Stimulated activated CD4-positive, alpha-beta T cell treated with anti-CD3 and anti-CD28 coated beads, Interleukin-4, amount 100 ng/mL, for 48 hours (primary cell): Measurements from ENCODE around the gene FER.
"Not testable (repeated sequence)": the region's sequence is repeated elsewhere in the genome, so short reads cannot be mapped to it uniquely, and the experiment has no call there.

Experiments used
- DNase-seq, 2 donors: peaks; one replicate each; pipeline ENCODE4 v3.0.0-alpha.2; 2020; ENCODE audit warnings: low read depth in 2 of 2

Gene FER

GRCh38 chr5:108881133-108881532 lies 133.4 kb downstream of the FER start:
- DNase-seq, result no peak

- no peak for DNase-seq
Observed at GRCh38 chr5:108884736-108885135, 137.0 kb downstream of the FER start.

- no peak for DNase-seq
Observed at GRCh38 chr5:108898257-108898656, 150.6 kb downstream of the FER start.

GRCh38 chr5:108898707-108899106 lies 151.0 kb downstream of the FER start:
- DNase-seq, result no peak

- DNase-seq, result not testable (repeated sequence)
Observed at GRCh38 chr5:108899244-108899643, 151.5 kb downstream of the FER start.

GRCh38 chr5:108900668-108901067 lies 153.0 kb downstream of the FER start:
- DNase-seq, result no peak

GRCh38 chr5:108905805-108906204 lies 158.1 kb downstream of the FER start:
- no peak for DNase-seq

- no peak for DNase-seq
Observed at GRCh38 chr5:108910627-108911026, 162.9 kb downstream of the FER start.

GRCh38 chr5:108911055-108911454 lies 163.4 kb downstream of the FER start:
- DNase-seq, result no peak

GRCh38 chr5:108917596-108917995 lies 169.9 kb downstream of the FER start:
- DNase-seq, result no peak

GRCh38 chr5:108919591-108920326 lies 172.1 kb downstream of the FER start:
- DNase-seq, result no peak

GRCh38 chr5:108924457-108924961 lies 176.8 kb downstream of the FER start:
- no peak for DNase-seq

GRCh38 chr5:108925073-108925472 lies 177.4 kb downstream of the FER start:
- DNase-seq, result no peak

- no peak for DNase-seq
Observed at GRCh38 chr5:108930107-108930506, 182.4 kb downstream of the FER start.

- no peak for DNase-seq
Observed at GRCh38 chr5:108935611-108936010, 187.9 kb downstream of the FER start.

GRCh38 chr5:108937221-108937620 lies 189.5 kb downstream of the FER start:
- no peak for DNase-seq

GRCh38 chr5:108940506-108940905 lies 192.8 kb downstream of the FER start:
- DNase-seq, result no peak

- DNase-seq, result no peak
Observed at GRCh38 chr5:108941746-108942145, 194.0 kb downstream of the FER start.

- DNase-seq, result no peak
Observed at GRCh38 chr5:108942701-108943100, 195.0 kb downstream of the FER start.

GRCh38 chr5:108945094-108945493 lies 197.4 kb downstream of the FER start:
- DNase-seq, result no peak

GRCh38 chr5:108946008-108946407 lies 198.3 kb downstream of the FER start:
- no peak for DNase-seq

- DNase-seq, result no peak
Observed at GRCh38 chr5:108947164-108947563, 199.5 kb downstream of the FER start.

GRCh38 chr5:108950276-108950675 lies 202.6 kb downstream of the FER start:
- no peak for DNase-seq

- no peak for DNase-seq
Observed at GRCh38 chr5:108953940-108954339, 206.2 kb downstream of the FER start.
